Tibial artery (tissue), 4 donors: ENCODE data around the gene CDIP1.

Experiments
- DNase-seq, 2 donors: peaks; one replicate each; pipeline ENCODE4 v3.0.0-alpha.2; 2019
- H3K27ac ChIP-seq, 2 donors: fragments of 200-600 bp; sonication (generic) in 1 of 2; 1 replicate in 1 of 2; 2 replicates in 1 of 2; pipeline ENCODE4 v1.5.1; 2018 to 2019; ENCODE audit warnings: mild to moderate bottlenecking in 1 of 2
- H3K27me3 ChIP-seq, 2 donors: fragments of 200-600 bp; sonication (generic) in 1 of 2; one replicate each; pipeline versions ENCODE4 v1.5.1 to v1.6.0; 2016 to 2019
- H3K36me3 ChIP-seq, 3 donors: fragments of 200-600 bp; sonication (generic) in 2 of 3; one replicate each; pipeline ENCODE4 v1.5.1; 2016 to 2019; ENCODE audit warnings: mild to moderate bottlenecking in 2 of 3
- H3K4me1 ChIP-seq, 4 donors: fragments of 200-600 bp; sonication (generic) in 2 of 4; 1 replicate in 3 of 4; 2 replicates in 1 of 4; pipeline ENCODE4 v1.5.1; 2016 to 2019
- H3K4me3 ChIP-seq, 2 donors: fragments of 200-600 bp; sonication (generic) in 1 of 2; 1 replicate in 1 of 2; 2 replicates in 1 of 2; pipeline ENCODE4 v1.5.1; 2018 to 2019; ENCODE audit warnings: mild to moderate bottlenecking in 2 of 2
- H3K9me3 ChIP-seq, 3 donors: fragments of 200-600 bp; sonication (generic) in 1 of 3; one replicate each; pipeline ENCODE4 v1.5.1; 2016 to 2019
- intact Hi-C: fragments of 100-400 bp; cut with DNase I; formaldehyde crosslinking; loops from one replicate; pipeline ENCODE4 v1.15.0; 2023; ENCODE audit warnings: low total_unique reads
- TF ChIP-seq, protein P1 (sequence below), 2 experiments: fragments of 200-600 bp in 1 of 2; fragments of 450-650 bp in 1 of 2; IDR thresholded peaks; one replicate each; pipeline ENCODE4 v1.5.1; 2017 to 2019; ENCODE audit warnings: antibody characterized with exemption in 2 of 2, mild to moderate bottlenecking in 1 of 2, moderate library complexity in 1 of 2

CDIP1 gene

DNA sequence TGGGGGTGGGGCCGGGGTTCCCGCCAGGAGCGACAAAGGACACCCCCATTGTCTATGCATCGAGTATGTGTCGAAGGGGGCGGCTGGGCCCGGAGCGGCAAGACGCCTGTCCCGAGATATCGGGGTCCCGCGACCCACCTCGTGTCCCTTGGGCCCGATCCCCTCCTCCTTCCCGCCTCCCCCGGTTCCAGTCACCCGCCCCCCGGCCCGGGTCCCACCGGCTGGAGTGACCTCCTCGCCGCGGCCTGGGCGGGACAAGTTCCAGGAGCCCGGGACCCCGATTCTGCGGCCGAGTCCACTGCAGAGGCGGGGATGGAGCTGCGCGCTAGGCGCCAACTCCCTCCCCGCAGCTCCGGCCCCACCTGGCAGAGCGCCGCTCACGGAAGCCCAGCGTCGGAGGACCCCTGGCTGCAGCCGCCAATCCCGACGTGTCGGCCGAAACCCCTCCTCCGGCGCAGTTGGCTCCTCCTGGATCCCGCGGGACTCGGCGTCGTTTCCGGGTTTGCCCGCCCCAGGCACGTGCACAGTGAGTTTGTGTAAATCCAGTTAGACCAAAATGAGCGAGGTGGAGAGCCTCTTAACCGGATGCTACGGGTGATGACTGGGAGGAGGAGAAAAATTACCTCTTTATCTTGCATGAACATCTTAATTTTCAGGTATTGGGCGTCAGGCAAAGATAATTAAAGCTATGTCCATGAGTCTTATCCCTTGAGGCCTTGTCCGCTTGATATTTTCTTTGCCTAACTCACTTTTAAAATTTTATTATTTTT is 64.2 kb downstream of the CDIP1 start, which contains the start of gene NMRAL1:
TSS of gene NMRAL1 (minus strand) at position 434 of the 770 bp plus-strand sequence. CDS start 493 bp downstream, outside the sequence.
- TF ChIP-seq, protein P1, sequence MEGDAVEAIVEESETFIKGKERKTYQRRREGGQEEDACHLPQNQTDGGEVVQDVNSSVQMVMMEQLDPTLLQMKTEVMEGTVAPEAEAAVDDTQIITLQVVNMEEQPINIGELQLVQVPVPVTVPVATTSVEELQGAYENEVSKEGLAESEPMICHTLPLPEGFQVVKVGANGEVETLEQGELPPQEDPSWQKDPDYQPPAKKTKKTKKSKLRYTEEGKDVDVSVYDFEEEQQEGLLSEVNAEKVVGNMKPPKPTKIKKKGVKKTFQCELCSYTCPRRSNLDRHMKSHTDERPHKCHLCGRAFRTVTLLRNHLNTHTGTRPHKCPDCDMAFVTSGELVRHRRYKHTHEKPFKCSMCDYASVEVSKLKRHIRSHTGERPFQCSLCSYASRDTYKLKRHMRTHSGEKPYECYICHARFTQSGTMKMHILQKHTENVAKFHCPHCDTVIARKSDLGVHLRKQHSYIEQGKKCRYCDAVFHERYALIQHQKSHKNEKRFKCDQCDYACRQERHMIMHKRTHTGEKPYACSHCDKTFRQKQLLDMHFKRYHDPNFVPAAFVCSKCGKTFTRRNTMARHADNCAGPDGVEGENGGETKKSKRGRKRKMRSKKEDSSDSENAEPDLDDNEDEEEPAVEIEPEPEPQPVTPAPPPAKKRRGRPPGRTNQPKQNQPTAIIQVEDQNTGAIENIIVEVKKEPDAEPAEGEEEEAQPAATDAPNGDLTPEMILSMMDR (IDR thresholded peaks at IDR 0.05) = no peak
- Histone ChIP-seq H3K27ac (peak within 1 kb of the TSS; percentile 82 to 87), H3K36me3 (peaks cover 0 to 6% (median 3%) of the 10 kb centered on the region in 3 donors), H3K9me3 (no peaks in the 10 kb centered on the region), H3K4me3 (peak within 1 kb of the TSS; percentile 67 to 80), H3K4me1 (peaks cover 0 to 32% (median 28%) of the 10 kb centered on the region in 4 donors), H3K27me3 (no peaks in the 10 kb centered on the region)
- intact Hi-C loops = loop anchor here (10.0 kb wide), 1 partner anchor 140 kb away; the partner anchor contains the start of gene UBALD1
- peak; percentile 89 to 95 for DNase-seq

DNA sequence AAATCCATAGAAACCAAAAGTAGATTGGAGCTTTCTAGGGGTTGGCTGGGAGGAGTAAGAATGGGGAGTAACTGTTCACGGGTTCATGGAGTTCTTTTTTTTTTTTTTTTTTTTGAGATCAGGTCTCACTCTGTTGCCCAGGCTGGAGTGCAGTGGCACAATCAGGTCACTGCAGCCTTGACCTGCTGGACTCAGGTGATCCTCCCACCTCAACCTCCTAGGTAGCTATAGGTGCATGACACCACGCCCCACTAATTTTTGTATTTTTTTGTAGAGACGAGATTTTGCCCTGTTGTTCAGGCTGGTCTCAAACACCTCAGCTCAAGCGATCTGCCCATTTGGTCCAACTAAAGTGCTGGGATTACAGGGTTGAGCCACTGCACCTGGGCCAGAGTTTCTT is 65.7 kb downstream of the CDIP1 start:
- Histone ChIP-seq H3K4me1 (peaks cover 0 to 32% (median 28%) of the 10 kb centered on the region in 4 donors), H3K9me3 (no peaks in the 10 kb centered on the region), H3K27me3 (no peaks in the 10 kb centered on the region), H3K4me3 (no peak overlapping the region), H3K27ac (no peak overlapping the region), H3K36me3 (peaks cover 0 to 18% (median 8%) of the 10 kb centered on the region in 3 donors)
- TF ChIP-seq, protein P1 (IDR thresholded peaks at IDR 0.05) = no peak
- intact Hi-C loops = loop anchor here (10.0 kb wide), 1 partner anchor 142 kb away; the partner anchor contains the start of gene UBALD1
- DNase-seq = no peak

DNA sequence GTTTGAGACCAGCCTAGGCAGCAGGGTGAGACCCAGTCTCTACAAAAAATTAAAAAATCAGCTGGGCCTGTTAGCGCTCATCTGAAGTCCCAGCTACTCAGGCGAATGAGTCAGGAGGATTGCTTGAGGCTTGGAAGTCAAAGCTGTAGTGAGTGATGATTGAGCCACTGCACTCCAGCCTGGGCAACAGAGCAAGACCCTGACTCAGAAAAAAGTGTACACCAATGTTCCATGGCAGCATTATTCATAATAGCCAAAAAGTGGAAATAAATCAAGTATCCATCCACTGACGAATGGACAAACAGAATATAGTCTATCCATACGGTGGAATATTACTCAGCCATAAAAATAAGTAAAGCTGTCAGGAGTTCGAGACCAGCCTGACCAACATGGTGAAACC is 66.7 kb downstream of the CDIP1 start:
- Histone ChIP-seq H3K27me3 (no peaks in the 10 kb centered on the region), H3K27ac (no peak overlapping the region), H3K4me1 (peaks cover 0 to 29% (median 21%) of the 10 kb centered on the region in 4 donors), H3K4me3 (no peak overlapping the region), H3K36me3 (peaks cover 0 to 28% (median 10%) of the 10 kb centered on the region in 3 donors), H3K9me3 (no peaks in the 10 kb centered on the region)
- intact Hi-C loops = loop anchor here (10.0 kb wide), 1 partner anchor 143 kb away; the partner anchor contains the start of gene UBALD1
- TF ChIP-seq, protein P1 (IDR thresholded peaks at IDR 0.05) = no peak
- no peak for DNase-seq

DNA sequence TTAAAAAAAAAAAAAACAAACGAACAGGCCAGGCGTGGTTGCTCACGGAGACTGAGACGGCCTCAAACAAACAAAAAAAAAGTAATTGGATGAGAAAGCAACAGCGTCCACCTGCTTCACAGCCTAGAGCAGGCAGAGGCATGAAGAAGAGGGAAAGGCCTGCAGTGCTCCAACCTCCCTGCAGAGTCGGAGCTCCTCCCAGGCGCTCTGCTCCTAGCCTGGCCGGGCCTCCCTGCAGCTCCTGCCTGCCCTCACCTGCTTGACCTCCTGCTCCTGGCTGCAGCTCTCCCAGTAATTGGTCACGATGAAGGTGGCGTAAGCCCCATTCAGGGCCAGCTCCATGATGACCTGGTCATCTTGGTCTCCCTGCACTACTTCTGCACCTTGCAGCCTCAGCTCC is 69.6 kb downstream of the CDIP1 start:
- TF ChIP-seq, protein P1 (IDR thresholded peaks at IDR 0.05) = no peak

DNA sequence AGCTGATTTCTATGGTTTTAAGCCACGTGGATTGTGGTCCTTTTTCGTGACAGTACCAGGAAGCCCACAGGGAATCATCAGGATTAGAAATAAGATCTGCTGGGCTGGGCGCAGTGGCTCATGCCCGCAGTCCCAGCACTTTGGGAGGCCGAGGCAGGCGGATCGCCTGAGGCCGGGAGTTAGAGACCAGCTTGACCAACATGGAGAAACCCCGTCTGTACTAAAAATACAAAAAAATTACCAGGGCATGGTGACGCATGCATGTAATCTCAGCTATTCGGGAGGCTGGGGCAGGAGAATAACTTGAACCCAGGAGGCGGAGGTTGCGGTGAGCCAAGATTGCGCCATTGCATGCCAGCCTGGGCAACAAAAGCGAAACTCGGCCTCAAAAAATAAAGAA is 70.7 kb downstream of the CDIP1 start:
- TF ChIP-seq, protein P1 (IDR thresholded peaks at IDR 0.05) = no peak
- no peak overlapping the region for H3K27ac ChIP-seq
- no peaks in the 10 kb centered on the region for H3K27me3 ChIP-seq
- no peaks in the 10 kb centered on the region for H3K4me1 ChIP-seq
- intact Hi-C loops = no loop called here
- no peaks in the 10 kb centered on the region for H3K9me3 ChIP-seq
- no peak for DNase-seq
- peaks cover 8 to 68% (median 43%) of the 10 kb centered on the region in 3 donors for H3K36me3 ChIP-seq
- no peak overlapping the region for H3K4me3 ChIP-seq

More for the DNA sequence above, 69.6 kb downstream of the CDIP1 start:
- H3K9me3 ChIP-seq = no peaks in the 10 kb centered on the region
- H3K4me3 ChIP-seq = no peak overlapping the region
- H3K4me1 ChIP-seq = peaks cover 0 to 6% (median 4%) of the 10 kb centered on the region in 4 donors
- peaks cover 8 to 57% (median 34%) of the 10 kb centered on the region in 3 donors for H3K36me3 ChIP-seq
- no peaks in the 10 kb centered on the region for H3K27me3 ChIP-seq
- intact Hi-C loops = no loop called here
- no peak for DNase-seq
- H3K27ac ChIP-seq = no peak overlapping the region
